Hematopoietic multipotent progenitor cell (in vitro differentiated cells): ENCODE data around the gene DNAI2. TPM values are rescaled to one million over a fixed set of nuclear protein-coding genes. Genes with fewer than 3 reads are reported as not detected.

ENCODE experiments used
- DNase-seq, 3 donors: peaks; one replicate each; pipeline ENCODE4 v3.0.0-alpha.2; 2011 to 2015; ENCODE audit warnings: low read depth in 2 of 3, low spot score in 2 of 3
- total RNA-seq: library from RNA; depleted of rRNA; stranded (reverse); fragments of >200 nt; gene quantifications from one replicate; pipeline ENCODE4 v1.2.3, GENCODE V29; 2012

Gene DNAI2, protein sequence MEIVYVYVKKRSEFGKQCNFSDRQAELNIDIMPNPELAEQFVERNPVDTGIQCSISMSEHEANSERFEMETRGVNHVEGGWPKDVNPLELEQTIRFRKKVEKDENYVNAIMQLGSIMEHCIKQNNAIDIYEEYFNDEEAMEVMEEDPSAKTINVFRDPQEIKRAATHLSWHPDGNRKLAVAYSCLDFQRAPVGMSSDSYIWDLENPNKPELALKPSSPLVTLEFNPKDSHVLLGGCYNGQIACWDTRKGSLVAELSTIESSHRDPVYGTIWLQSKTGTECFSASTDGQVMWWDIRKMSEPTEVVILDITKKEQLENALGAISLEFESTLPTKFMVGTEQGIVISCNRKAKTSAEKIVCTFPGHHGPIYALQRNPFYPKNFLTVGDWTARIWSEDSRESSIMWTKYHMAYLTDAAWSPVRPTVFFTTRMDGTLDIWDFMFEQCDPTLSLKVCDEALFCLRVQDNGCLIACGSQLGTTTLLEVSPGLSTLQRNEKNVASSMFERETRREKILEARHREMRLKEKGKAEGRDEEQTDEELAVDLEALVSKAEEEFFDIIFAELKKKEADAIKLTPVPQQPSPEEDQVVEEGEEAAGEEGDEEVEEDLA
- 0.27 TPM for total RNA-seq

DNA sequence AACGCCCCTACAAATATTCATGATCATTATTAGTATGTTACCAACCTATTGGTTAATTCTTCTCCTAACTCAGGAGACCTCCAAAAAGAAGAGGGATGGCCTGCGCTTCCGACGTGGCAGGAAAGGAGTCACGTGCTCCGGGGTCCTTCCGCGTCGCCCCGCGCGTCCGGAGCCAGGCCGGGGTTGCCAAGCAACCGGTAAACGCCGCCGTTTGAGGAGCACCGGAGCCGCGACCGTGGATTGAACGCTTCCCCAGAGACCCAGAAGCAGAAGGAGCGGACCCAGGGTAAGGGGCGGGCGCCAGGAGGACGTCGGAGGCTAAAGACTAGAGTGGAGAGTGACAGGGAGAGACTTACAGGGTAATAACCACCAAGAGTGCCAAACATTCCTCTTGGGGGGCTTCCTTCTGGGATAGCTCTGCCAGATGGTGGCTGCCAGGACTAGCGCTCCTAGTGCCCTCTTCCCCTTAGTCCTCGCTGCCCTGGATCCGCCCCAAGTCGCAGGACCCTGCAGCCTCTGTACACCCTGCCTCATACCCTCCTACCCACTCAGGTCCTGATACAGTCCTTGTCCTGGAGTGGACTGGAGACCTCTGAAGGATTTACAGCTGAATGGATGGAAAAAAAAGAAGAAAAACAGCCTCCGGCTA is at the start of gene DNAI2:
Gene DNAI2 (plus strand): TSS at position 175 of the 649 bp plus-strand sequence. CDS start 7,584 bp downstream, outside the sequence.
- peak in 2 of 3 donors; percentile 63 to 64 for DNase-seq

- no peak for DNase-seq
Measured at GRCh38 chr17:74224959-74225725, 48.9 kb upstream of the DNAI2 start.

DNA sequence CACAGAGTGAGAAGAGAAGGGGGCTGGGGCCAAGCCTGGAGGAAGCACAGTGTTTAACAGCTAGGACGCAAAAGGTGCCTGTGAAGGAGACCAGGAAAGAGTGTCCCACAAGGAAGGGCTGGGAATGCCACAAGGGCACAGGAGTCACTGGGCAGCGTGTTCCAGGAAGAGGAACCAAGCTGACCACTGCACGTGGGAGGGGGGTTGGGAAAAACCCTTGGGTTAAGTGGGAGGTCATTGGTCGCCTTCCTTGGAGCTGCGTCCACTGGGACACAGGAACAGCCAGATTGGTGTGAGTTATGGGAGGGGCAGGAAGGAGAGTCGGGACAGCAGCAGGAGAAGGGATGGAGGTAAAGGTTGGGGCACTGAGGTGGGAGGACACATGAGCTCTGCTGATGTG is 47.8 kb upstream of the DNAI2 start:
- no peak for DNase-seq

- DNase-seq, result no peak
Measured at GRCh38 chr17:74227271-74228080, 46.6 kb upstream of the DNAI2 start.

DNA sequence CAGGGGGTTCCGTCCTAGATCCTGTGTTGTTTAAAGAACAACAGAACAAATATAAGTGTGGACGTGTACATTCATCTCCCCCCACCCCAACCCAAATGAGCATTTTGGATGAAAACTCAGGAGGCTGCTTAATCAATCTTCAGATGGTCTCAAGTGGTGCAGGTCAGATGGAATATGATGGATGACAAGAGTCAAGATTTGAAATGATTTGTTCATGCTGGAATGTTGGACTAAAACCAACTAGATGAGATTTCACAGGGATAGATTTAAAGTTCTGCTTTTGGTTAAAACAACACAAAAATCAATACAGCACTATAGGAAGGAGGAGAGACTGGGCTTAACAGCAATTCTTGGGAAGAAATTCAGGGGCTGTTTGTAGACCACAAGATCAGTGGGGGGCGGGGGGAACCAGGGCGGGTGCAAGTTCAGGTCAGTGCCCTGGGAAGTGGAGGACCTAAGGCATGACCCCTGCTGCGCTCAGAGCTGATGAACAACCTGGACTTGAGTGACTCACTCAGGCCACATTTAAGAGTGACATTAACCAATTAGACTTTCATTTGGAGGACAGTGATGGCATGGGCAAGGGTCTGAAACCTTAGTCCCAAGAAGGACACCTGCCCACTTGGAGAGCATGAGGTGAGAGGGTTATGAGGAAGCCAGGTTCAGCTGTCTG is 45.6 kb upstream of the DNAI2 start:
- no peak for DNase-seq

DNA sequence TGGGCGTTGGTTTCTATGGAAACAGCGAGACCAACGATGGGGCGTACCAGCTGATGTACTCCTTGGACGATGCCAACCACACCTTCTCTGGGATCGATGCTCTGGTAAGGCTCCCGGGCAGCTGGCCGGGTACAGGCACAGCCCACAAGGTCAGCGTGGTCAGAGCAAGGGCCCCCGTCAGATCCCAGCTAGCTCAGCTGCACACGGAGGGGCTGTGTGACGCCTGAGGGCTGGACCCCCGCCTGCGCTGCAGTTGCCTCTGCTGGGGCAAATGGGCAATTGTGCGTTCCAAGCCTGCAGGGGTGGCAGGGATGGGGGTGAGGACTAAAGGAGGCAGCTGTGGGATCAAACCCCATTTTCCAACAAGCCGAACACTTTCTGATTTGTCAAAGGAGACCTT is 43.1 kb upstream of the DNAI2 start:
- no peak for DNase-seq

DNA sequence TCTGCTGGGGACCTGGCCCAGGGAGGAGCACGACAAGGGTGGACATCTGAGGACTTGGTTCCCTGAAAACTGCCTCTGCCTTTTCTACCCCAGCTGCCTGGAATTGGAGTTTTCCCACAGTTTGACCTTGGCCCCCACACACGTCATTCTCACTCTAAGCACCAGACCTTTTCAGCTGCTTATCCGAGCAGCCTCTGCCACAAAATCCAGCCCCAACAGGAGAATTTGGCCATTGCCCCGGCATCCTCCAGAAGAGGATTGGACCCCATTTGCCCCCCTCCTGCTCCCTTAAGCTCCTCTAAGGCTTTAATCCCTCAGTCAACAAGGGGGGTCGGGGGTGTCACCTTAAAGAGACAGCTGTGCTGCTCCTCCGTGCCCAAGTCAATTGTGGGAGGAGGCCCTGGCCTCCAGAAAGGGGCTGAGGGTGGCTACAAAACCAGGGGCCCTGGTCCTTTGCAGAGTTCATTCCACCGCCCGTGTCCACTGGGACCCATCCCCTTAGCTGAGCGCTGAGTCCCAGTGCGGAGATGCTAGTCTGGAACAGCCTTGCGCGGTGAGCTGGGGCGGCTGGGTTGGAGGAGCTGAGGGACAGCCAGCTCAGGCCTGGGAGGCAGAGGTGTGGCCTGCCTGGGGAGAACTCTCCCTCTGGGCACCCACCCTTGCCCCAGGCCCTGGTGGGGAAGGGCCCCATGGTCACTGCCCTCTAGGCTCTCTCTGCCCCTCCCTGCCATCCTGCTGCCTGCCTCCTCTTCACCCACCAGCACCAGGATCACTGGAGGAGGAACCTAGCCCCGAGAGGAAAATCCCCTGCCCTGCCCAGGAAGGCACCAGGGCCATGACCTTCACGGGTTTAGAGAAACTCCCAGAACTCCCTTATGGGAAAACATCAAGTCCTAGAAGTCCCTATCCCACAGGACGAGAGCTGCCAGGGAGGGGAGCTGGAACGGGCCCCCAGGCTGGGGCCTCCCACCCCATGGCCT is 41.8 kb upstream of the DNAI2 start:
- no peak for DNase-seq

GRCh38 chr17:74233937-74234336 is 40.1 kb upstream of the DNAI2 start:
- DNase-seq, result no peak

- DNase-seq, result peak in 1 of 3 donors; percentile 54
Measured at GRCh38 chr17:74234486-74234885, 39.5 kb upstream of the DNAI2 start.

DNA sequence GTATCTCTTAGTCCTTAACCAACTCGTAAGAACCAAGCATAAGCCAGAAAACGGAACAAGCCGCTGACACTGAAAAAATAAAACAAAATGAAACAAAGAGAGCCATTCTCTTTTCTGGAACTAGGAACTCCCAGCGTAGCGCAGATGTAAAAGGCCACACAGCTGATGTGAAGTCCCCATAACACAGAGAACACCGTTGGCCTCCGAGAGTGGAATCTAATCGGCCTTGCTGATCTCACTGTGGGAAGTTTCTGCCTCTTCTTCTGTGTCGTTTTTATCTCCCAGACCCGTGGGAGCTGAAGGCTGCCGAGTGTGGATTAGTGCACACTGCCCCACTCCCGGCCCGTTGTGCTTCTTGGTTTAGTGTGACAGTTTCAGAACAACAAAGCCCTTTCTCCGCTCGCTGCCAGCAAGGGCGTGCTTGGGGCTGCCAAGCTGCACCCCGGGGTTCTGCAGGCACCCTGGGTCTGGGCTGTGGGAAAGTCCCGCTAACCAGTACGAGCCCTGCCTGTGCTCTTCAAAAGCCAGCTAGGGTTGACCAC is 38.9 kb upstream of the DNAI2 start:
- DNase-seq, result peak in 2 of 3 donors; percentile 32 to 66

DNA sequence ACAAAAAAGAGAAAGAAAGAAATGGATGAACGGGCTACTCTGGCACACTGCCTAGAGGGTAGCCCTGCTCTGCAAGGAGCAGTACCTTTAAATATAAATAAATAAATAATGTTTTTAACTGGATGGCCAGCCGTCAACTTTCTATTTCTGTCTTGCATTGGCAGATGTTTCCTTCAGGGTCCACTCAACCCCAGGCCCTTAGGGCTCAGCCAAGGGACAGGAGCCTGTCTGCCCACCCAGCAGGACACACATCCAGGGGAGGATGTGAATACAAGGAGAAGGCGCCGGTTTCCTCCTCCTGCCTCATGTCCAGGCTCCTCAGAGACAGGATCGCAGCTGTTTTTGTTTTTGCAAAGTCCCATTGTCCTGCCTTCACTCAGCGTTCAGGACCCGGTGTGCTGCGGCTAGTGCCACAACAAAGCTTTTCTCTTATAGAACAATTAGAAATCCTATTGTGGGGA is 38.1 kb upstream of the DNAI2 start:
- DNase-seq, result no peak

GRCh38 chr17:74237321-74237720 is 36.7 kb upstream of the DNAI2 start:
- no peak for DNase-seq

DNA sequence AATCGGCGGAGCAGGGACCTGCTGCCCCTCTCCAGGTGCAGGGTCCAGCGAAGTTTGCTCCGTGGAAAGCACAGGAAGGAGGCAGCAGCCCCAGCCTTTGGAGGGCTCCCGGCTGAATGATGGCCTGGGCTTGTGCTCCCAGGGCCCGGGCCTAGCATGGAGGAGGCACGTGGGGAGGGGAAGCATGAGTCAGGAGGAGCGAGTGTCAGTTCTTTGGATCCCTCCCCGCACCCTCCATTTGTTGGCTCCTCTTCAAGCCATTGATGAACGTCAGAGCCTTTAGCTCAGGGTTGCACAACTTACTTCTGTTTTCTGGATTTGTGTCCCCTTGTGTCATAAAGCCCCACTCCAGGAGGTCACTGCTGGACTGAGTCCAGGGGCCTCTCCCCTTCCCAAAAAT is 34.9 kb upstream of the DNAI2 start:
- DNase-seq, result no peak

- DNase-seq, result no peak
Measured at GRCh38 chr17:74240618-74241205, 33.3 kb upstream of the DNAI2 start.

GRCh38 chr17:74241431-74241830 is 32.6 kb upstream of the DNAI2 start:
- DNase-seq, result no peak

DNA sequence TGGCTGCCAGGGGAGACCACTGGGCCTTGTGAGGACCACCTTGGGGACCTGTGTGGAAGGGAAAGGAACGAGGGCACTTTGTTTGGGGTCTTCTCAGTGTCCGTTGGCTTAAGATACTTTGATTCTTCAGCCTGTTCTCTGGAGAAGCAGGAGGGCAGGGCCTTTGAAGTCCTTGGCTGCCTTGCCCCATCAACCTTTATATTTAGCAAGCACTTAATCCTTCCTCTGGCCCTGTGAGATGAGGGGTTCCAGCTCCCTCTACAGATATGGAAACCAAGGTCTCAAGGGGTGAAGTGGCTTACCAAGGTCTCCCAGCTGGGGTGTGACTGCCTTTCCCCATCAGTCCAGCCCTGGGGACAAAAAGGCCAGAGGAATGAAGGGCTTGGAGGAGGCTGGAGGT is 32.2 kb upstream of the DNAI2 start:
- no peak for DNase-seq

- no peak for DNase-seq
Measured at GRCh38 chr17:74243013-74243755, 30.9 kb upstream of the DNAI2 start.
